PC-9 (cell line): ENCODE data around the gene OGA. TPM values are rescaled to one million over a fixed set of nuclear protein-coding genes. Genes with fewer than 3 reads are reported as not detected.

Experiments
- BruUV-seq: library from RNA; stranded (reverse); fragments of 400-500 nt; replicated peaks from 2 replicates; lab custom pipeline; 2021; lab: Mats Ljungman, UMichigan
- CTCF ChIA-PET: fragments of 300-600 bp; sonication (Branson Sonifier 250); formaldehyde crosslinking; loops from one replicate; lab custom pipeline; 2022; ENCODE audit warnings: antibody characterized with exemption; lab: Charles Lee
- POLR2A ChIA-PET: fragments of 300-600 bp; sonication (Branson Sonifier 250); formaldehyde crosslinking; loops from one replicate; lab custom pipeline; 2022; ENCODE audit warnings: antibody characterized with exemption; ENCODE audit not compliant: unreplicated experiment; lab: Charles Lee
- DNase-seq, 2 experiments: peaks; one replicate each; pipeline versions ENCODE4 v3.0.0 to v3.0.0-alpha.2; 2015 to 2022; ENCODE audit warnings: mixed read lengths in 1 of 2
- H2AFZ ChIP-seq: fragments of 200-600 bp; sonication (generic); 2 replicates; pipeline ENCODE4 v1.8.1; 2017; ENCODE audit warnings: antibody characterized with exemption
- H3F3A ChIP-seq: fragments of 200-600 bp; sonication (generic); 2 replicates; pipeline ENCODE4 v1.8.1; 2017; ENCODE audit warnings: antibody characterized with exemption, mild to moderate bottlenecking, low read depth; ENCODE audit not compliant: insufficient read depth
- H3K27ac ChIP-seq: fragments of 200-600 bp; sonication (generic); 2 replicates; pipeline ENCODE4 v1.6.1; 2016; ENCODE audit warnings: mixed run types
- H3K27me3 ChIP-seq: fragments of 200-600 bp; sonication (generic); 2 replicates; pipeline ENCODE4 v1.6.1; 2016; ENCODE audit warnings: low read depth, mixed run types; ENCODE audit not compliant: insufficient read depth
- H3K36me3 ChIP-seq: fragments of 200-600 bp; sonication (generic); 2 replicates; pipeline ENCODE4 v1.6.1; 2016; ENCODE audit warnings: low read depth, mixed run types
- H3K4me1 ChIP-seq: fragments of 200-600 bp; sonication (generic); replicated peaks from 2 replicates; pipeline ENCODE4 v1.6.1; 2016; ENCODE audit warnings: mixed run types; ENCODE audit not compliant: insufficient read depth
- H3K4me2 ChIP-seq: fragments of 200-600 bp; sonication (generic); 2 replicates; pipeline ENCODE4 v1.6.1; 2017; ENCODE audit warnings: mixed run types
- H3K4me3 ChIP-seq: fragments of 200-600 bp; sonication (generic); 2 replicates; pipeline ENCODE4 v1.6.1; 2016; ENCODE audit warnings: mixed run types
- H3K79me2 ChIP-seq: fragments of 200-600 bp; sonication (generic); 2 replicates; pipeline ENCODE4 v1.6.1; 2017; ENCODE audit warnings: low read depth, mixed run types
- H3K9me2 ChIP-seq: fragments of 200-600 bp; sonication (generic); 2 replicates; pipeline ENCODE4 v1.8.1; 2017; ENCODE audit warnings: mild to moderate bottlenecking; ENCODE audit not compliant: insufficient read depth
- H3K9me3 ChIP-seq: fragments of 200-600 bp; sonication (generic); 2 replicates; pipeline ENCODE4 v1.8.1; 2016; ENCODE audit warnings: low read depth; ENCODE audit not compliant: insufficient read depth
- H4K20me1 ChIP-seq: fragments of 200-600 bp; sonication (generic); 2 replicates; pipeline ENCODE4 v1.8.1; 2017; ENCODE audit not compliant: insufficient read depth
- EZH2 ChIP-seq: fragments of 200-600 bp; sonication (generic); IDR thresholded peaks from 2 replicates; pipeline ENCODE4 v1.8.0; 2017; ENCODE audit warnings: antibody characterized with exemption, low read depth
- intact Hi-C: fragments of 100-400 bp; cut with micrococcal nuclease; formaldehyde crosslinking; loops from one replicate; pipeline ENCODE4 v1.10.0; 2022; ENCODE audit not compliant: unreplicated experiment
- total RNA-seq: library from RNA; stranded (reverse); gene quantifications from 2 replicates; pipeline ENCODE4 v1.2.3, GENCODE V29; 2021
- TF ChIP-seq, protein P1 (sequence below): fragments of 200-600 bp; sonication (generic); conservative IDR thresholded peaks from 2 replicates; pipeline ENCODE4 v1.6.1; 2017; ENCODE audit warnings: mixed run types, antibody characterized with exemption, mild to moderate bottlenecking, moderate library complexity

The OGA gene
- total RNA-seq, 1 experiment from 2014 or later = 82.0 TPM

DNA sequence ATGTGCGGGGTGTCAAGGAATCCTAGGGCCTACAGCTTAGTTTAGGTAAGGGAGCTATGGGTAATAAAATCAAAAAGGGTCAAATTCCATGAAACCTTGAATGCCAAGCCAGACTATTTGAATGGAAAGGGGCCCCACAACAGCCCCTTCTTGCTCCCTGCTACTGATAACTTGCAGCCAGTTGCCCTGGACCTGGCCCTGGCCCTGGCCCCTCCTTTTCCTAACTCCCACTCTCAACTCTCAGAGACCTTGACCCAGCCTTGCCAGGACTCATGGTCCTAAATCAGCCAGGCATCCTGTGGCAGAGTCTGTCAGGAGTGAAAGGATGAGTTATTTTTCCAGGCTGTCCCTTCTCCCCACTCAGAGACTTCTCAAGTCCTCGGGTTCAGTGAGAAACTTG, 19.5 kb upstream of the OGA start:
- intact Hi-C loops = no loop called here
- no peaks in the 10 kb centered on the region for H3K36me3 ChIP-seq
- H3K4me3 ChIP-seq = no peak overlapping the region
- H3K27me3 ChIP-seq = no peaks in the 10 kb centered on the region
- no peak for DNase-seq
- TF ChIP-seq, protein P1, sequence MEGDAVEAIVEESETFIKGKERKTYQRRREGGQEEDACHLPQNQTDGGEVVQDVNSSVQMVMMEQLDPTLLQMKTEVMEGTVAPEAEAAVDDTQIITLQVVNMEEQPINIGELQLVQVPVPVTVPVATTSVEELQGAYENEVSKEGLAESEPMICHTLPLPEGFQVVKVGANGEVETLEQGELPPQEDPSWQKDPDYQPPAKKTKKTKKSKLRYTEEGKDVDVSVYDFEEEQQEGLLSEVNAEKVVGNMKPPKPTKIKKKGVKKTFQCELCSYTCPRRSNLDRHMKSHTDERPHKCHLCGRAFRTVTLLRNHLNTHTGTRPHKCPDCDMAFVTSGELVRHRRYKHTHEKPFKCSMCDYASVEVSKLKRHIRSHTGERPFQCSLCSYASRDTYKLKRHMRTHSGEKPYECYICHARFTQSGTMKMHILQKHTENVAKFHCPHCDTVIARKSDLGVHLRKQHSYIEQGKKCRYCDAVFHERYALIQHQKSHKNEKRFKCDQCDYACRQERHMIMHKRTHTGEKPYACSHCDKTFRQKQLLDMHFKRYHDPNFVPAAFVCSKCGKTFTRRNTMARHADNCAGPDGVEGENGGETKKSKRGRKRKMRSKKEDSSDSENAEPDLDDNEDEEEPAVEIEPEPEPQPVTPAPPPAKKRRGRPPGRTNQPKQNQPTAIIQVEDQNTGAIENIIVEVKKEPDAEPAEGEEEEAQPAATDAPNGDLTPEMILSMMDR = no peak
- no peak for TF ChIP-seq EZH2
- no peak overlapping the region for H3K4me2 ChIP-seq
- H2AFZ ChIP-seq = no peak overlapping the region
- no peaks in the 10 kb centered on the region for H4K20me1 ChIP-seq
- no peaks in the 10 kb centered on the region for H3K79me2 ChIP-seq
- ChIA-PET CTCF (interaction anchor here (0.6 kb wide), 1 partner anchor 676 kb away, joined by 3 read pairs; no protein-coding TSS in a partner anchor), POLR2A (no interaction called here)
- H3K4me1 ChIP-seq = no peaks in the 10 kb centered on the region
- H3K9me2 ChIP-seq = no peaks in the 10 kb centered on the region
- H3K9me3 ChIP-seq = no peaks in the 10 kb centered on the region
- no peak overlapping the region for H3K27ac ChIP-seq
- BruUV-seq = no TSS peak
- H3F3A ChIP-seq = no peaks in the 10 kb centered on the region

- intact Hi-C loops = no loop called here
- BruUV-seq = no TSS peak
Observed at GRCh38 chr10:101835362-101835761, 17.1 kb upstream of the OGA start.

DNA sequence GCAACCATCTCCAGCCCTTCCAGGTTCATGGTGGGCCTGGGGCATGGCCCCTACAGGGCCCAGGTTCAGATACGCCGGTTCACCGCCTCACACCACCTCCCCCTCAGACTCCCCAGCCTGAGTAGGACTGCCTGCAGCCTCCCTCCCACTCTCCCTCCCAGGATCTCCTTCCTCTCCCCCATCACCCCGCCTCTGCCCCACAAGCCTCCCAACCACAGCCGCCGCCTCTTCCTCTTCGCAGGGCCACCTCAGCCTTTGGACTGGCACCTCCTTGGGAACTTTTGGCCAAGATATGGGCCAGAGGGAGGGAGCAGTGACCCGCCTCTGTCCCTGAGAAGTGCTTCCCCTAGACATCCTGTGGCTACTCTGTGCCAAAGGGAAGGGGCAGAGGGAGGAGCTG, 16.1 kb upstream of the OGA start:
- no TSS peak for BruUV-seq
- Histone ChIP-seq H3K27ac (no peak overlapping the region), H3F3A (no peaks in the 10 kb centered on the region; the same call in 1 of the 2 replicates), H3K4me1 (0 out of 2 replicates have a peak, but pooled peaks cover 9% of the 10 kb centered on the region), H3K27me3 (no peaks in the 10 kb centered on the region), H3K36me3 (no peaks in the 10 kb centered on the region), H2AFZ (no peak overlapping the region), H3K79me2 (no peaks in the 10 kb centered on the region), H3K9me2 (no peaks in the 10 kb centered on the region), H3K9me3 (no peaks in the 10 kb centered on the region), H3K4me3 (no peak overlapping the region), H3K4me2 (no peak overlapping the region), H4K20me1 (no peaks in the 10 kb centered on the region)
- ChIA-PET POLR2A (no interaction called here), CTCF (no interaction called here)
- no peak for TF ChIP-seq EZH2
- TF ChIP-seq, protein P1 = no peak
- intact Hi-C loops = no loop called here
- no peak for DNase-seq

More at GRCh38 chr10:101835362-101835761, 17.1 kb upstream of the OGA start:
- DNase-seq = no peak
- Histone ChIP-seq H3F3A (no peaks in the 10 kb centered on the region), H4K20me1 (no peaks in the 10 kb centered on the region), H2AFZ (no peak overlapping the region), H3K4me1 (0 out of 2 replicates have a peak, but pooled peaks cover 9% of the 10 kb centered on the region), H3K27ac (no peak overlapping the region), H3K27me3 (no peaks in the 10 kb centered on the region), H3K9me3 (no peaks in the 10 kb centered on the region), H3K4me2 (no peak overlapping the region), H3K36me3 (no peaks in the 10 kb centered on the region), H3K9me2 (no peaks in the 10 kb centered on the region), H3K4me3 (no peak overlapping the region), H3K79me2 (no peaks in the 10 kb centered on the region)
- POLR2A ChIA-PET = interaction anchor here (0.5 kb wide), 1 partner anchor 472 kb away, joined by 3 read pairs; no protein-coding TSS in a partner anchor
- CTCF ChIA-PET = no interaction called here
- TF ChIP-seq, protein P1 = no peak
- no peak for TF ChIP-seq EZH2
